ENCODE data around the gene TBC1D5. TPM values are rescaled to one million over a fixed set of nuclear protein-coding genes. Genes with fewer than 3 reads are reported as not detected.

Gene TBC1D5
- total RNA-seq, 1 experiment from 2014 or later = 43.3 TPM

- Mint-ChIP-seq H3K4me3 (ENCODE audit: unreplicated experiment) (no peak overlapping the region), H3K4me1 (ENCODE audit: insufficient read depth, unreplicated experiment) (no peaks in the 10 kb centered on the region), H3K27ac (ENCODE audit: low read depth, unreplicated experiment) (no peak overlapping the region), H3K9me3 (ENCODE audit: unreplicated experiment) (no peaks in the 10 kb centered on the region), H3K27me3 (ENCODE audit: insufficient read depth, unreplicated experiment) (no peaks in the 10 kb centered on the region), H3K36me3 (ENCODE audit: insufficient read depth, unreplicated experiment) (no peaks in the 10 kb centered on the region)
- POLR2A ChIA-PET = interaction anchor here (0.8 kb wide), 1 partner anchor 583 kb away, joined by 4 read pairs; no protein-coding TSS in a partner anchor
- CTCF ChIA-PET = interaction anchor here (0.6 to 2.0 kb wide), 8 partner anchors 9 to 656 kb away, joined by 3 to 11 read pairs (median 6); no protein-coding TSS in a partner anchor
- TF ChIP-seq CTCF (IDR thresholded peaks at IDR 0.05; ENCODE audit: unreplicated experiment) = peak; percentile 51
- intact Hi-C loops (cut with micrococcal nuclease) = loop anchor here (1.0 to 2.0 kb wide), 2 partner anchors 154 to 582 kb away; no protein-coding TSS in a partner anchor
- peak; percentile 55 for DNase-seq (ENCODE audit: unreplicated experiment)
- BruUV-seq (replicated peaks) = no TSS peak
These were observed 483.5 kb downstream of the TBC1D5 start for GRCh38 chr3:17258823-17259436.

- H3K27ac Mint-ChIP-seq (ENCODE audit: low read depth, unreplicated experiment) = no peak overlapping the region
- ChIA-PET POLR2A (no interaction called here), CTCF (interaction anchor here (0.6 to 2.0 kb wide), 5 partner anchors 32 to 1119 kb away, joined by 3 to 9 read pairs (median 3); no protein-coding TSS in a partner anchor)
- no peaks in the 10 kb centered on the region for H3K9me3 Mint-ChIP-seq (ENCODE audit: unreplicated experiment)
- no peak for TF ChIP-seq CTCF (IDR thresholded peaks at IDR 0.05; ENCODE audit: unreplicated experiment)
- no TSS peak for BruUV-seq (replicated peaks)
- intact Hi-C loops (cut with micrococcal nuclease) = no loop called here
- no peaks in the 10 kb centered on the region for H3K36me3 Mint-ChIP-seq (ENCODE audit: insufficient read depth, unreplicated experiment)
- no peak for DNase-seq (ENCODE audit: unreplicated experiment)
- H3K4me1 Mint-ChIP-seq (ENCODE audit: insufficient read depth, unreplicated experiment) = no peaks in the 10 kb centered on the region
- no peaks in the 10 kb centered on the region for H3K27me3 Mint-ChIP-seq (ENCODE audit: insufficient read depth, unreplicated experiment)
- no peak overlapping the region for H3K4me3 Mint-ChIP-seq (ENCODE audit: unreplicated experiment)
These were observed 485.2 kb downstream of the TBC1D5 start for GRCh38 chr3:17257269-17257668.

- ChIA-PET CTCF (interaction anchor here (0.6 to 1.2 kb wide), 2 partner anchors 128 to 170 kb away, joined by 3 to 5 read pairs; no protein-coding TSS in a partner anchor), POLR2A (interaction anchor here (0.6 kb wide), 1 partner anchor 603 kb away, joined by 3 read pairs; no protein-coding TSS in a partner anchor)
- Mint-ChIP-seq H3K27ac (ENCODE audit: low read depth, unreplicated experiment) (no peak overlapping the region), H3K9me3 (ENCODE audit: unreplicated experiment) (no peaks in the 10 kb centered on the region), H3K27me3 (ENCODE audit: insufficient read depth, unreplicated experiment) (no peaks in the 10 kb centered on the region), H3K4me3 (ENCODE audit: unreplicated experiment) (no peak overlapping the region), H3K36me3 (ENCODE audit: insufficient read depth, unreplicated experiment) (peaks cover 9% of the 10 kb centered on the region), H3K4me1 (ENCODE audit: insufficient read depth, unreplicated experiment) (peaks cover 8% of the 10 kb centered on the region)
- no peak for TF ChIP-seq CTCF (IDR thresholded peaks at IDR 0.05; ENCODE audit: unreplicated experiment)
- no peak for DNase-seq (ENCODE audit: unreplicated experiment)
- no TSS peak for BruUV-seq (replicated peaks)
- intact Hi-C loops (cut with micrococcal nuclease) = no loop called here
These were observed 498.8 kb downstream of the TBC1D5 start for GRCh38 chr3:17243621-17244020.

GRCh38 chr3:17239417-17239816, 503.0 kb downstream of the TBC1D5 start:
- POLR2A ChIA-PET = no interaction called here
- no peaks in the 10 kb centered on the region for H3K9me3 Mint-ChIP-seq (ENCODE audit: unreplicated experiment)
- H3K27me3 Mint-ChIP-seq (ENCODE audit: insufficient read depth, unreplicated experiment) = no peaks in the 10 kb centered on the region
- CTCF ChIA-PET = interaction anchor here (0.8 to 1.3 kb wide), 3 partner anchors 14 to 639 kb away, joined by 3 to 6 read pairs (median 3); no protein-coding TSS in a partner anchor
- H3K4me1 Mint-ChIP-seq (ENCODE audit: insufficient read depth, unreplicated experiment) = peaks cover 12% of the 10 kb centered on the region
- H3K36me3 Mint-ChIP-seq (ENCODE audit: insufficient read depth, unreplicated experiment) = peaks cover 5% of the 10 kb centered on the region
- TF ChIP-seq CTCF (IDR thresholded peaks at IDR 0.05; ENCODE audit: unreplicated experiment) = no peak
- no TSS peak for BruUV-seq (replicated peaks)
- no peak overlapping the region for H3K27ac Mint-ChIP-seq (ENCODE audit: low read depth, unreplicated experiment)
- no peak overlapping the region for H3K4me3 Mint-ChIP-seq (ENCODE audit: unreplicated experiment)
- DNase-seq (ENCODE audit: unreplicated experiment) = no peak
- intact Hi-C loops (cut with micrococcal nuclease) = no loop called here
